Kasumi-1 (cell line): Measurements from ENCODE around the gene TP53TG3F.
"Not testable (repeated sequence)": the region's sequence is repeated elsewhere in the genome, so short reads cannot be mapped to it uniquely, and the experiment has no call there.

ENCODE experiments used
- DNase-seq, 2 experiments: peaks; one replicate each; lab custom pipeline; 2025; lab: John Stamatoyannopoulos, UW

Gene TP53TG3F

GRCh38 chr16:33459312-33459711, at the start of gene TP53TG3F:
TSS of gene TP53TG3F (plus strand) at chr16:33459612. CDS start at chr16:33459680, 68 bp downstream.
- not testable (repeated sequence) for DNase-seq

GRCh38 chr16:33491611-33492010, 32.2 kb downstream of the TP53TG3F start:
- DNase-seq: not testable (repeated sequence)

GRCh38 chr16:33507231-33507630, 47.8 kb downstream of the TP53TG3F start:
- not testable (repeated sequence) for DNase-seq

- not testable (repeated sequence) for DNase-seq
These were observed 49.7 kb downstream of the TP53TG3F start for GRCh38 chr16:33509070-33509469.

- not testable (repeated sequence) for DNase-seq
These were observed 50.5 kb downstream of the TP53TG3F start for GRCh38 chr16:33509906-33510305.
